ENCODE data around the gene PPARG. TPM values are rescaled to one million over a fixed set of nuclear protein-coding genes. Genes with fewer than 3 reads are reported as not detected.

Gene PPARG
- total and polyA plus RNA-seq, 10 of the 15 experiments (the other 5 are each of a cell fraction or from before 2014, with no cell fraction given) = 0.06 to 0.86 (median 0.12) TPM; not detected in 5

DNA sequence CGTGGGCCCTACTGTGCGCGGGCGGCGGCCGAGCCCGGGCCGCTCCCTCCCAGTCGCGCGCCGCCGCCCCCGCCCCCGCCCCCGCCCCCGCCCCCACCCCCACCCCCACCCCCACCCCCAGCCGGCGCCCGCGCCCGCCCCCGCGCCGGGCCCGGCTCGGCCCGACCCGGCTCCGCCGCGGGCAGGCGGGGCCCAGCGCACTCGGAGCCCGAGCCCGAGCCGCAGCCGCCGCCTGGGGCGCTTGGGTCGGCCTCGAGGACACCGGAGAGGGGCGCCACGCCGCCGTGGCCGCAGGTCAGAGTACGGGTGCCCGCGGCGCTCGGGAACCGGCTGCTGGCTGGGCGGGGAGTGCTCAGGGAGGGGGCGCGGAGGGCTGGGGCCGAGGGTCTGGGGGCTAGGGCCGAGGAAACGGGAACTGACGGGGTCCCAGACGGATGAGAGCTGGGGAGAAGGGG, 1.1 kb upstream of the PPARG start:
- Histone ChIP-seq H3K4me2 (ENCODE audit: control insufficient read depth, insufficient read depth) (no peak overlapping the region), H3K9ac (ENCODE audit: control insufficient read depth, insufficient read depth, low read length) (no peak overlapping the region), H2AFZ (ENCODE audit: control insufficient read depth, low read depth, low read length) (no peak overlapping the region), H3K9me3 (replicated peaks; ENCODE audit: control insufficient read depth, insufficient read depth, low read length) (no peaks in the 10 kb centered on the region), H4K20me1 (ENCODE audit: control insufficient read depth, insufficient read depth) (no peaks in the 10 kb centered on the region), H3K79me2 (ENCODE audit: control insufficient read depth, insufficient read depth, low read length) (no peaks in the 10 kb centered on the region), H3K4me1 (ENCODE audit: control insufficient read depth, insufficient read depth, low read length) (no peaks in the 10 kb centered on the region), H3K4me3 (no peak overlapping the region), H3K27me3 (replicated peaks in 1 of 2; ENCODE audit: control insufficient read depth in 2 of 2, insufficient read depth in 2 of 2, low read length in 1 of 2) (peaks cover 9 to 12% of the 10 kb centered on the region in 2 experiments), H3K27ac (ENCODE audit: control insufficient read depth, insufficient read depth) (no peak overlapping the region), H3K36me3 (ENCODE audit: control insufficient read depth in 2 of 2, insufficient read depth in 2 of 2, low read length in 1 of 2) (no peaks in the 10 kb centered on the region)
- ChIA-PET CTCF (no interaction called here), SMC1A (ENCODE audit: uncharacterized antibody, unreplicated experiment) (no interaction called here), RAD21 (ENCODE audit: unreplicated experiment) (no interaction called here), POLR2A (interaction anchor here (0.6 kb wide), 1 partner anchor 865 kb away, joined by 8 read pairs; no protein-coding TSS in a partner anchor)
- ATAC-seq (peak; percentile 71), FAIRE-seq (no peak), DNase-seq (ENCODE audit: low read depth, low spot score) (no peak)
- intact Hi-C loops (cut with micrococcal nuclease; ENCODE audit: unreplicated experiment) = no loop called here
- WGBS (ENCODE audit: insufficient coverage, insufficient replicate concordance, low lambda C conversion rate, missing lambda C conversion rate) = 14% methylated on average over 24 of the region's 63 CpGs
- BruUV-seq (replicated peaks) = no TSS peak
- in situ Hi-C loops (cut with MboI) = no loop called here
- TF ChIP-seq POLR2AphosphoS5 (IDR thresholded peaks at IDR 0.05; ENCODE audit: low read length) = no peak
- TF ChIP-seq HDAC6 (IDR thresholded peaks at IDR 0.05; ENCODE audit: unreplicated experiment) = no peak
- TF ChIP-seq FOXM1 (IDR thresholded peaks at IDR 0.05; ENCODE audit: low read depth, low read length) = no peak
- TF ChIP-seq, protein P1, sequence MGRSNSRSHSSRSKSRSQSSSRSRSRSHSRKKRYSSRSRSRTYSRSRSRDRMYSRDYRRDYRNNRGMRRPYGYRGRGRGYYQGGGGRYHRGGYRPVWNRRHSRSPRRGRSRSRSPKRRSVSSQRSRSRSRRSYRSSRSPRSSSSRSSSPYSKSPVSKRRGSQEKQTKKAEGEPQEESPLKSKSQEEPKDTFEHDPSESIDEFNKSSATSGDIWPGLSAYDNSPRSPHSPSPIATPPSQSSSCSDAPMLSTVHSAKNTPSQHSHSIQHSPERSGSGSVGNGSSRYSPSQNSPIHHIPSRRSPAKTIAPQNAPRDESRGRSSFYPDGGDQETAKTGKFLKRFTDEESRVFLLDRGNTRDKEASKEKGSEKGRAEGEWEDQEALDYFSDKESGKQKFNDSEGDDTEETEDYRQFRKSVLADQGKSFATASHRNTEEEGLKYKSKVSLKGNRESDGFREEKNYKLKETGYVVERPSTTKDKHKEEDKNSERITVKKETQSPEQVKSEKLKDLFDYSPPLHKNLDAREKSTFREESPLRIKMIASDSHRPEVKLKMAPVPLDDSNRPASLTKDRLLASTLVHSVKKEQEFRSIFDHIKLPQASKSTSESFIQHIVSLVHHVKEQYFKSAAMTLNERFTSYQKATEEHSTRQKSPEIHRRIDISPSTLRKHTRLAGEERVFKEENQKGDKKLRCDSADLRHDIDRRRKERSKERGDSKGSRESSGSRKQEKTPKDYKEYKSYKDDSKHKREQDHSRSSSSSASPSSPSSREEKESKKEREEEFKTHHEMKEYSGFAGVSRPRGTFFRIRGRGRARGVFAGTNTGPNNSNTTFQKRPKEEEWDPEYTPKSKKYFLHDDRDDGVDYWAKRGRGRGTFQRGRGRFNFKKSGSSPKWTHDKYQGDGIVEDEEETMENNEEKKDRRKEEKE (IDR thresholded peaks at IDR 0.05) = no peak
- no peak for TF ChIP-seq SIX5 (IDR thresholded peaks at IDR 0.05; ENCODE audit: low read depth, low read length, severe bottlenecking)
- TF ChIP-seq TARDBP (IDR thresholded peaks at IDR 0.05; ENCODE audit: borderline replicate concordance) = no peak
- TF ChIP-seq HDGF (IDR thresholded peaks at IDR 0.05) = no peak
